Fibroblast of lung (primary cell): ENCODE measurements around the gene COBL.

Source experiments
- CTCF ChIP-seq, 2 donors: IDR thresholded peaks in 1 of 2; conservative IDR thresholded peaks in 1 of 2; 1 replicate in 1 of 2; 2 replicates in 1 of 2; pipeline ENCODE4 v1.5.1; 2011 to 2012; ENCODE audit warnings: low read length in 2 of 2, control low read depth in 1 of 2, inconsistent platforms in 1 of 2, low read depth in 1 of 2, mild to moderate bottlenecking in 1 of 2
- EZH2 ChIP-seq: IDR thresholded peaks from 2 replicates; pipeline ENCODE4 v1.5.1; 2012; ENCODE audit warnings: low read length, control low read depth, mild to moderate bottlenecking; ENCODE audit errors: missing control alignments

GRCh38 chr7:51027106-51027934 lies 289.3 kb downstream of the COBL start:
- TF ChIP-seq CTCF (conservative IDR thresholded peaks at IDR 0.05 in 1 of 2, IDR thresholded peaks at IDR 0.05 in 1 of 2; ENCODE audit: low read depth in 1 of 2, low read length in 2 of 2): no peak
- TF ChIP-seq EZH2: no peak
